GM11168 (cell line): Measurements from ENCODE around the gene RPS6KA2.

ENCODE experiments used
- in situ Hi-C: fragments of 300-500 bp; cut with MboI; formaldehyde crosslinking; loops from one replicate; pipeline ENCODE4 v1.12.0; 2022; ENCODE audit warnings: low sequenced_read_pairs; ENCODE audit not compliant: unreplicated experiment

The RPS6KA2 gene

GRCh38 chr6:166440729-166441128 lies 186.3 kb downstream of the RPS6KA2 start:
- in situ Hi-C loops, result no loop called here

DNA sequence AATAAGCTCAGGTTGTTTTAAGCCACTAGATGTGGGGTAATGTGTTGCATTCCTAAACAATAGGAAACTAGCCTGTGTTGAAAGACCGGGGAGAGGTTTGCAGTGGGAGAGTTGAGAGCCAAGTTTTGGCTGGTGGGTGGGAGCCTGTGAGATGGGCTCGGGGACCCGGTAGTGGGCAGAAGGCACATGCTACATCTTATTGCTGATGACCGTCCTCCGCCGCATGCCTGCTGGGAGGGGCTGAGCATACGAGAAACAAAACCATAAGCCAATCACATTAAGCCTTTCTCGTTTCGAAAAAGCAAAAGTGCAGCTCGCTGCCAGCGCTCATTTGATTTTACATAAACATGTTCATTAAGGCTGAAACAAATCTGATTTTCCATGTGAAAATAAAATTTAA lies 186.9 kb downstream of the RPS6KA2 start:
- in situ Hi-C loops, result no loop called here

DNA sequence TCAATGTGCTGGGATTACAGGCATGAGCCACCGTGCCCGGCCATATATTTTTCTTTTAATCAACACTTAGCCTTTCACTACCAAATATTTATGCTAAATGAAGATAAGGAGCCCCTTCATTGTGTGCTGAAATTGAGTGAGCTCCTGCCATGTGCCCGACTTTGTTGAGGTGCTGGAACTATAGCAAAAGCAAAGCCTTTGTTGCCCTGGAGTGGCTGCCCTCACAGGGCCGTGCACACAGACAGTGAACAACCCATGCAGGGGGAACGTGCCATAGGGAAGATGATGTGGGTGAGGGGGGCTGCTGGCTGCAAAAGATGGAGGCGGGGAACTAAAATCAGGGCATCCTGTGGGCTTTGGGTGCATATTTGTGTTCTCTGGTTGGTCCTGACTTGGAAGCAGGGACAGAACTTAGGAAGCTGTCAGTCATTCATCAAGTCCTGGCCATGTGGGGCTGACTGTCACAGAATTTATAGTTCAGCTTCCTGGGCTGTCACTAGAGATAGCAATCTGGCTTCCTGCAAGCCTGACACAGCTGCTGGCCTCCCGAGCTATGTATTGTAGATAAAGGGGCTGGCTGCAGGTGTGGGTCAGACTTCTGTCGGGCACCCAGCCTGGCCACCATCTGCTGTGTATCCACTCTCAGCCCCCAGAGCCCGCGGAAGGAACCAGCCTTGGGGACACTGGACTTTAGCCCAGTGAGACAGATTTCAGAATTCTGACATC lies 187.5 kb downstream of the RPS6KA2 start:
- in situ Hi-C loops, result no loop called here

- in situ Hi-C loops, result no loop called here
Measured at GRCh38 chr6:166438211-166438861, 188.7 kb downstream of the RPS6KA2 start.

- in situ Hi-C loops, result no loop called here
Measured at GRCh38 chr6:166437661-166438060, 189.4 kb downstream of the RPS6KA2 start.

GRCh38 chr6:166436195-166437139 lies 190.6 kb downstream of the RPS6KA2 start:
- in situ Hi-C loops, result no loop called here

GRCh38 chr6:166435574-166435973 lies 191.5 kb downstream of the RPS6KA2 start:
- in situ Hi-C loops, result no loop called here

- in situ Hi-C loops, result no loop called here
Measured at GRCh38 chr6:166434336-166434735, 192.7 kb downstream of the RPS6KA2 start.

- in situ Hi-C loops, result no loop called here
Measured at GRCh38 chr6:166433096-166433495, 194.0 kb downstream of the RPS6KA2 start.

GRCh38 chr6:166430269-166430668 lies 196.8 kb downstream of the RPS6KA2 start:
- in situ Hi-C loops, result no loop called here

GRCh38 chr6:166424431-166424830 lies 202.6 kb downstream of the RPS6KA2 start:
- in situ Hi-C loops, result no loop called here

GRCh38 chr6:166423781-166424180 lies 203.3 kb downstream of the RPS6KA2 start:
- in situ Hi-C loops, result no loop called here

- in situ Hi-C loops, result no loop called here
Measured at GRCh38 chr6:166423051-166423745, 203.9 kb downstream of the RPS6KA2 start.

DNA sequence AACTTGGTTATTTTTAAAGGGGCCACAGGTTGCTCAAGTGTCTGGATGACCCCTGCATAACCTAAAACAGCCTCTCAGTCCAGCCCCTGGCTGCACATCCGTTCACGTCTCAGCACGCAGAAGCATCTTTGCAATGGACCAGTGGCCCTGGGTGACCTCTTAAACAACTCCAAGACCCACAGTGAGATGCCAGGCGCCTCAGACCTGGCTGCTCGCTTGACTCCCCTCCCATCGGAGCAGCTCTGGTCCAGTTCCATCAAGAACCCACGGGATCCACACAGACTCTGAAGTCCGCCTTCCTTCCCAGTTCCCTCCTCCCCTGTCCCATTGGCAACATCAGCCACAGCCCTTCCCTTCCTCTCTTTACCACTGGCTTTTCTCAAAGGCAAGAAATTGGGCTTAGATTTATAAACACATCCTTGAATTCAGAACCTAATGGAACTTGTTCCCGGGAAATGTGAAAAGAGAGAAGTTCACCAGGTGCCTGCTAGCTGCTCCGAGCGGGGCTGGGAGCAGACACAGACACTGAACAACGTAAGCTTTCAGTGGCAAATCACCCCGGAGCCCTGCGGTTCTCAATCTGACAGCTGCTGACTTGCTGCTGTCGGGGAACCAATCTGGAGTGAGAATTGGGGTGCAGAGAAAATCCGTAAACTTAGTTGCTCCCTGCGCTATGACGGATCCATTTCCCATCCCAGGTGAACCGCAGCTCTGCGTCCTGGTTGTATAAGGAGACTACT lies 204.7 kb downstream of the RPS6KA2 start:
- in situ Hi-C loops, result no loop called here

DNA sequence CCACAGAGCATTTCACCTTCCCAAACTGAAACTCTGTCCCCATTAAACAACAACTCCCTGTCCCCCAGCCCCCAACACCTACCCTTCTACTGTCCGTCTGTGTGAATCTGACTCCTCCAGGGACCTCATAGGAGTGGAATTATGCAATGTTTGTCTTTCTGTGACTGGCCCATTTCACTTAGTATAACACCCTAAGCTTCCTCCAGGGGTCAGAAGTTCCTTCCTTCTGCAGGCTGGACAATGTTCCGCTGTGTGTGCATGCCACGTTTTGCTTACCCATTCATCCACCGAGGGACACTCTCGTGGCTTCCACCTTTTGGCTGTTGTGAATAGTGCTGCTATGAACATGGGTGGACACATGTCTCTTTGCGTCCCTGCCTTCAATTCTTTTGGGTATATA lies 206.7 kb downstream of the RPS6KA2 start:
- in situ Hi-C loops, result no loop called here

DNA sequence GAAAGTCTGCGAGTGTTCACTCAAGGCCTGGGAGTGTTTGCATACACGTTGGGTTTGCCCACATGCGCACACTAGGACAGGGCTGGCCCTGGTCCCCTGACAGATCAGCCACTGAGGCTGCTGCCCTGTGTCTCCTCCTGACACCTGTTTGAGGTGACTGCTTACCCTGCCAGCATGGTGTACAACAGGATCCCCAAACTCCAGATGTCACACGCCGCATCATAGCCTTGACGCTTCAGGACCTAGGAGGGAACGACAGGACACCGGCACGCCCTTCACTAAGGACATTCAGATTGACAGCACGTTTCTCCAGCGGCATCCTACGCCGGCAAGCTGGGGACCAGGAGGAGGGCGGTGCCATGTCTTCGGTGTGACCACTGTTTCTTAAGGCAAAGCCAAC lies 207.3 kb downstream of the RPS6KA2 start:
- in situ Hi-C loops, result no loop called here

- in situ Hi-C loops, result no loop called here
Measured at GRCh38 chr6:166419286-166419685, 207.8 kb downstream of the RPS6KA2 start.

GRCh38 chr6:166418691-166419143 lies 208.3 kb downstream of the RPS6KA2 start:
- in situ Hi-C loops, result no loop called here

DNA sequence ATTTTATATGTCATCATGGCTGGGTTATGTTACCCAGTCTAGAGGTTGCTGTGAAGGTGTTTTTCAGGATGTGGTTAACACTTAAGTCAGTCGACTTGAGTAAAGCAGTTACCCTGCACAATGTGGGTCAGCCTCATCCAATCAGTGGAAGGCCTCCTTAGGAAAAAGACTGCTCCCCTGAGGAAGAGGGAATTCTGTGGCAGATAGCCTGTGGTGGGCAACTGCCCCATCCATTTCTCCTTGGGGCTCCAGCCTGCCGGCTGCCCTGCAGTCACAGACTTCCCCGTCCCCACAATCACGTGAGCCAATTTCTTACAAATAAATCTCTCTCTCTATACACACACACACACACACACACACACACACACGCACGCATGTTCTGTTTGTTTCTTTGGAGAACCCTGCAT lies 209.8 kb downstream of the RPS6KA2 start:
- in situ Hi-C loops, result no loop called here
